Bronchus fibroblast of lung (primary cell): ENCODE measurements around the gene BBOF1. TPM values are rescaled to one million over a fixed set of nuclear protein-coding genes. Genes with fewer than 3 reads are reported as not detected.

ENCODE experiments used
- total RNA-seq: library from RNA; depleted of rRNA; stranded (reverse); fragments of >200 nt; gene quantifications from 2 replicates; pipeline ENCODE4 v1.2.3, GENCODE V29; 2015

Gene BBOF1, protein sequence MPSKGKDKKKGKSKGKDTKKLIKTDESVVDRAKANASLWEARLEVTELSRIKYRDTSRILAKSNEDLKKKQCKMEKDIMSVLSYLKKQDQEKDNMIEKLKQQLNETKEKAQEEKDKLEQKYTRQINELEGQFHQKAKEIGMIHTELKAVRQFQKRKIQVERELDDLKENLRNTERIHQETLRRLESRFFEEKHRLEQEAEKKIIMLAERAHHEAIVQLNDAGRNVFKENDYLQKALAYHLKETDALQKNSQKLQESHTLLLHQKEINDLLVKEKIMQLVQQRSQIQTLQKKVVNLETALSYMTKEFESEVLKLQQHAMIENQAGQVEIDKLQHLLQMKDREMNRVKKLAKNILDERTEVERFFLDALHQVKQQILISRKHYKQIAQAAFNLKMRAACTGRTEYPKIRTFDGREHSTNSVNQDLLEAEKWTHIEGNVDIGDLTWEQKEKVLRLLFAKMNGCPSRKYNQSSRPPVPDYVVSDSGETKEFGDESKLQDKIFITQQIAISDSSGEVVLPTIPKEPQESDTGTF
- total RNA-seq = 1.3 and 5.2 TPM in 2 replicates

DNA sequence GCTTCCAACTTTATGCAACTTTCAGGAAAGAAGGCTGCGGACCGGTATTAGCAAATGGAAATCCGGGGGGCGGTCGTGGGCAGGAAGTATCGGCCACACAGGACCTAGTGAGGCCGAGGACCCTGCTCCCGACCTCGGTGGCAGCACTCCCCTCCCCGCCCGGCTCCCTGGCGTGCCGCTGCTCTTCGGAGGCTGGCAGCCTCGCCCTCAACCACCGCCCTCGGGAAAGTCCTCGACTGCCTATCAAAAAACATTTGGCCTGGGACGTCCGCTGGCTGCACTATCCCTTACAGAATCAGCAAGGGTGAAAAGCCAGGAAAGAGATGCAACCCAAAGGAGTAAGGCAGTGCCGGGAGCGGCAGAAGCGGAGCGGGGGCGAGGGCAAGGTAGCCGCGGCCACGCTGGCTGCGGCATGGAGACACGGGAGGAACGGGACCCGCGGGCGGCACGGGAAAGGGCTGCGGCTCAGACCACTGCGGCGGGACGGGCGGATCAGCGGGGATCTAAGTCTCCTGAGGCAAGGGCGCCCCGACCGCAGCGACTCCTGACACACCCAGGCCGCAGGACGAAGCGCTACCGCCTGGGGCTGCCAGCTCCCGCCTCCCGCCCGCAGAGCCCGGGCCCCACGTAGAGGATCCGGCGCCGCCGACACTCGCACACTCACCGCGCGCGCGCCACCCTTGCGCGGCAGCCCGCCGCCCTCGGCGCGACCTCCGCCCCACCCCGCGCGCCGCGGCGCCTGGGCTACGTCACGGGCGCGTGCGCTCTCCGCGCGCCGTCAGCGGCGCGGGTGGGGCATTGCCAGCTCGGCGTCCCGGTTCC is at the start of gene BBOF1, which contains the start of gene ENTPD5:
BBOF1 (plus strand) TSS at position 764 of the 822 bp plus-strand sequence. CDS start 130 bp downstream, outside the sequence.
ENTPD5 (minus strand) TSS at position 703 of the 822 bp plus-strand sequence. CDS start 31,186 bp downstream, outside the sequence.

GRCh38 chr14:74084277-74085046 is 65.3 kb downstream of the BBOF1 start, which contains the start of the genes ALDH6A1 and LIN52:
TSS of gene ALDH6A1 (minus strand) at chr14:74084453. CDS start at chr14:74084394, 59 bp downstream.
TSS of gene LIN52 (plus strand) at chr14:74084956. CDS start at chr14:74084975, 19 bp downstream.

Other genes starting within 250 kb of the BBOF1 start
- 6.1 and 17.8 TPM in 2 replicates for gene PTGR2, start 167.5 kb upstream of the BBOF1 start, total RNA-seq
- gene ZNF410, start 132.5 kb upstream of the BBOF1 start, total RNA-seq = 36.7 and 41.3 TPM in 2 replicates
- 2.1 and 2.4 TPM in 2 replicates for gene FAM161B, start 69.3 kb upstream of the BBOF1 start, total RNA-seq
- gene COQ6, start 69.0 kb upstream of the BBOF1 start, total RNA-seq = 18.0 and 20.8 TPM in 2 replicates
- gene ENTPD5, start 61 bp upstream of the BBOF1 start, total RNA-seq = 8.2 and 11.9 TPM in 2 replicates
- 12.8 and 14.3 TPM in 2 replicates for gene ALDH6A1, start 65.1 kb downstream of the BBOF1 start, total RNA-seq
- 8.2 and 9.1 TPM in 2 replicates for gene LIN52, start 65.6 kb downstream of the BBOF1 start, total RNA-seq
- gene VSX2, start 220.1 kb downstream of the BBOF1 start, total RNA-seq = not detected in 2 replicates